ENCODE results near the gene TEKT5.
"Not testable (repeated sequence)": the region's sequence is repeated elsewhere in the genome, so short reads cannot be mapped to it uniquely, and the experiment has no call there.

The TEKT5 gene

DNA sequence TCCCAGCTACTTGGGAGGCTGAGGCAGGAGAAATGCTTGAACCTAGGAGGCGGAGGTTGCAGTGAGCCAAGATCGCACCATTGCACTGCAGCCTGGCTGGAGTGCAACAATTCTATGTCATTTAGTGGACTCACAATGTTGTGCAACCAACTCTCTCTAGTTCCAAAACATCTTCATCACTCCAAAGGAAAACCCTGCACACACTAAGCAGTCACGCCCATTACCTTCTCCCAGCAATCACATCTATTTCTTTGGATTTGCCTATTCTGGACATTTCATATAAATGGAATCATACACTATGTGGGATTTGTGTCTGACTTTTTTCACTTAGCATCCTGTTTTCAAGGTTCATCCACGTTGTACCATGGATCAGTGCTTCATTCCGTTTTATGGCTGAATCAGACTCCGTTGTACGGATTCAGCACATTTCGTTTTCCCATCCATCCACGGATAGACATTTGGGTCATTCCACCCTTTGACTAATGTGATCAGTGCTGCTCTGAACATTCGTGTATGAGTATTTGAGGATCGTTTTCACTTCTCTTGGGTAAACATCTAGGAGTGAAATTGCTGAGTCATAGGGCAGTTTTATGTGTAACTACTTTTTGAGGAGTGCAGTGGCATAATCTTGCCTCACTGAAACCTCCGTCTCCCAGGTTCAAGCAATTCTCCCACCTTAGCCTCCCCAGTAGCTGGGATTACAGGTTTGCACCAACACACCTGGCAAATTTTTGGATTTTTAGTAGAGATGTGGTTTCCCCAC, 69.0 kb downstream of the TEKT5 start:
- DNase-seq: no peak

DNA sequence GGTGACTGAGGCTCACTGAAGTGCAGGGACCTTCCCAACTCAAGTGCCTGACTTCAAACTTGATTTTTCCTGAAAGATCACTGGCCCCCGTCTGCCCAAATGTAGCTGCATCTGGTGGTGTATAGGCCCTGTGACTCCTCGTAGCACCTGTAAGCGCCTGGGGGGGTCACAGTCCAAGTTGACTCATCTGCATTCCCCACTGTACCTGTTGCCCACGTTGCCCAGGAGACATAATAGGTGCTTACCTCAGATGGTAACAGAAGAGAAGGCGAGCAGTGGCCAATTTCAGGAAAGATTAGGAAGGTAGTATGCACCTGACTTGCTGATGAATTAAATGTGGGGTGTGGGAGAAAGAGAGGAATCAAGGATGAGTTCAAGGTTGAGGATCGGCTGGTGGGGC, 70.2 kb downstream of the TEKT5 start:
- no peak for DNase-seq

GRCh38 chr16:10623059-10623458, 71.7 kb downstream of the TEKT5 start:
- no peak for DNase-seq

DNA sequence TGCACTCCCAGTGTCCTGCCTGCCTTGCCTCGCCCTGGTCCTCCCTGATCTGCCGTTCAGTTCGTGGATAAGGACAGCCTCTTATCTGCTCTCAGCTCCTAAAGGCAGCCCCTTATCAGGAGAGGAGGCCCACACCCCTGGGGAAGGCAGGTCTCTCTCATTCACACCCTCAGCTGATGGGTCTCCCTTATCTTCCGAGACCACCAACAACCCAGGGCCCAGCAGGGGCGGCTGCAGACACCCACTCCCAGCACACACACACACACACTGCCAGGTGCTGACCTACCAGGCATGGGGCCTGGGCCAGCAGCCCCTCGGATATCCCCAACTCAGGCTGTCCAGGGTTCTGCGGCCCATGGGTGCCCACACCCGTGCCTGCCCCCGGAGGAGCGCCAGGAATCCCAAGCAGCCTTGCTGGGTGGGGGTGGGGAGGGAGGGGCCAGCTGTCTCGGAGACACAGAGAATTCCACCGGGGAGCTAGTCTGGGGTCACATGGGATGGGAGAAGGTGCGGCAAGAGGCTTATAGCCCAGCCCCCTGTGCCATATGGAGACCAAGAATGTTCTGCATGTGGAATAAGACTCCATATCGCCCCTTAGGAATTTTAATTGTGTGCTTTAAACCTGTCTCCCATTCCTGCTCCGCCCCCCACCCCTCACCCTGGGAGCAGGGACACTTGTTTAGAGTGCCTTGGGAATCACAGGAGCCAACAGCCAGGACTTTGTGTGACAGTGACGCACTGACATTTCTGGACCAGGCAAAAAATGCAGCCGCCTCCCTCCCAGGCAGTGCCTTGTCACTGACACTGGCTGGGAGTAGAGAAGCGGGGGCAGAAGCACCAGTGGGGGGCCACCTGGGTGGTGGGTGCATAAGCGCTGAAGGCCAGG, 72.5 kb downstream of the TEKT5 start:
- DNase-seq: no peak

- not testable (repeated sequence) for DNase-seq
Measured at GRCh38 chr16:10621216-10621949, 73.3 kb downstream of the TEKT5 start.

DNA sequence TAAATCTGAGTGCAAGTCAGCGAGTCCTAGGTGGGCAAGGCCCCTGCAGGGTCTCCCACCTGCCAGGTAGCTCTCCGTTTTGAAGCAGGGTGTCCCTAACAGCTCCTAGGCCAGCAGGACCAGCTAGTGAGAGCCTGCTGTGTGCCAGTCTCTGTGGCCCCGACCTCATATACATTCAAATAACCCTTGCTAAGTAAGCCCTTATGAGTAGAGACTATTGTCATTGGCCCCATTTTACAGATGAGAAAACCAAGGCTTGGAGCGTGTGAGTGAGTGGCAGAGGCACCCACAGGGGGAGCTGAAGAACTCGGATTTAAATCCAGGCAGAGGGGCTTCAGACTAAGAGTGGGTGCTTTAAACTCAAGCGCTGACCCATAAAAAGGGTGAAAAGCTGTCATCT, 74.6 kb downstream of the TEKT5 start:
- no peak for DNase-seq

- no peak for DNase-seq
Measured at GRCh38 chr16:10619271-10619849, 75.4 kb downstream of the TEKT5 start.

- DNase-seq: no peak
Measured at GRCh38 chr16:10618710-10619209, 76.0 kb downstream of the TEKT5 start.

- DNase-seq: no peak
Measured at GRCh38 chr16:10617662-10618420, 76.9 kb downstream of the TEKT5 start.

DNA sequence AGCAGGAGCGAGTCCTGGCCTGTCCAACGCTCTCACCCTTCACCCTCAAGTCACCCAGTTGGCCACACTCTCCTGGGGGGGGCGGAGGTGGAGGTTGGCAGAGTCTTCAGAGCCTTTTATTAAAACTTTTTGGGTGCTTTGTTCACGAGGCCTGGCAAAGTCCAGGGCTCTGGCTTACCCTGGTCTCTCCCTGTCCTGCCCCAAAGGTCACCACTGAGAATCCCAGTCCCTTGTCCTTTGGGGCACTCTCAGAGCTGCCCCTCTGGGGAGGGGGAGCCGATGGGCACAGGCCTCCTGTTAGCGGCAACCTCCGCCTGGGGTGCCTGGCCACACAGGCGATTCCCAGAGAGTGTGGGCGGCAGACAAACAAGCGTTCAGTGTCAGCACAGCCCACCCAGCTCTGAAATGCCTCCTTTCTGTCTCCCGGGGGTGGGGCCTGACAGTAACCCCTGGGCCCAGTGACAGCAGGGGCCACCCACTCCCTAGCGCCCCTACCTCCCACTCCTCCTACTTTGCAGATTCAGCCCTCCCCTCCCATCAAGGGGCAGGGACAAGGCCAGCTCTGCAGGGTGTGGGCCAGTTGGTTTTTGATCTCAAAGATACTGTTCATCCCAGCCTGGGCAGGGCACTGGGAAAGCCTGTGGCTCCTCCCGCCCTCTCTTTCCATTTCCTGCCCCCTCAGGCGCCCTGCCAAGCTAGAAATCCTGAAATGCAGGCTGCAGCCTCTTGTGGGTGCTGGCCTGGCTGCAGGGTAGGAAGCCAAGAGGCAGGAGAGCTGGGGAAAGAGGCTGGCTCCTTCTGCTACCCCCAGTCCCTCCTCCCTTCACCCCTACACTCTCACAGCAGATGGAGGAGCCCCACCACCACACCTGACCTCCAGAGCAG, 77.7 kb downstream of the TEKT5 start:
- DNase-seq: no peak

DNA sequence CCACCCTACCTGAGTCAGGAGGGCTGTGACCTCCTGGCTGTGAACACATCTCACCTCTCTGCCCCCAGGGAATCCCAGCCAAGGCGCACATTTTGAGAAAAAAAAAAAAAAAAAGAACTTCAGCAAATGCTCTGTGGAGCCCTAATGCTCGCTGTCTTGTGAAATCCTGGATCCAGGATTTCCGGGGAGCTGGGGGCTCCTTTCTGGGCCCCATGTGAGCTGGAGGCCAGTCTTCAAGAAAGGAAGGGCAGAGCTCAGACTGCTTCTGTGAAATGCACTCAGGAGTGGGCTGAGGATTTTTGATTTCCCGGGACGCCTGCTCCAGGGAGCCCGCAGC, 78.3 kb downstream of the TEKT5 start:
- no peak for DNase-seq

DNA sequence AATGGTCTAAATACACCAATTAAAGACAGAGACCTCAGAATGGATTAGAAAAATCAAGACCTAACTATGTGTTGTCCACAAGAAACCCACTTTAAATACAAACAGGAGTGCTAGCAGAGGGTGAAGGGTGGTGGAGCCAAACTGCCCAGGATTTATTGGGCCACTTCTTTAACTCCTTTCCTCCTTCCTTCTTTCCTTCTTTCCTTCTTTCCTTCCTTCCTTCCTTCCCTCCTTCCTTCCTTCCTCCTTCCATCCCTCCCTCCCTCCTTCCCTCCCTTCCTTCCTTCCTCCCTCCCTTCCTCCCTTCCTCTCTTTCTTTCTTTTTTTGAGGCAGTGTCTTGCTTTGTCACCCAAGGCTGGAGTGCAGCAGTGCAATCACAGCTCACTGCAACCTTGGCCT, 80.0 kb downstream of the TEKT5 start:
- no peak for DNase-seq

GRCh38 chr16:10613785-10614485, 80.8 kb downstream of the TEKT5 start:
- no peak for DNase-seq

DNA sequence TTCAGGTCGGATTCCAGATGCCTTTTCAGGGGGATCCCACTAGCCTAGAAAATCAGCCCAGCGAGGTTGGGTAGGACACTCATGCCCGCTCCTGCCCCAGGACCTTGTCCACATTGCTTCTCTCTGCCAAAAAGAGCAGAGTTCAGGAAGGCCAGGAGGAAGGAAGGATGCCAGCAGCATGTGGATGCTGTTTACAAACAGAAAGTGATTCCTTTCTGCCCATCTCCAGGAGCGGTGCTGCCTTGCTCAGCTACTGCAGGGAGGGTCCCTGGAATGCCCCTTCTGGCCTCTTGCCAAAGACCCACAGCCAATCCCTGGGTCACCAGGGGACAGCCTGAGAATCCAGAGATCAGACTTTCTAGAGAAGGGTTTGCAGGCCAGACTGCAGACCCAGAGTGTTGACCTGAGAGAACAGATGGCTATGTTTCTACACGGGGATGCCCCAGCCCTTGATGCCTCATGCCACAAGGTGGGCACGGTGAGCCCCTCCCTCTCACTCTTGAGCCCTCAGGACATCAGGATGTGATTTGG, 82.0 kb downstream of the TEKT5 start:
- DNase-seq: no peak

- no peak for DNase-seq
Measured at GRCh38 chr16:10611825-10612342, 82.8 kb downstream of the TEKT5 start.

- DNase-seq: no peak
Measured at GRCh38 chr16:10610499-10611184, 84.1 kb downstream of the TEKT5 start.

GRCh38 chr16:10609402-10609774, 85.3 kb downstream of the TEKT5 start:
- DNase-seq: no peak

DNA sequence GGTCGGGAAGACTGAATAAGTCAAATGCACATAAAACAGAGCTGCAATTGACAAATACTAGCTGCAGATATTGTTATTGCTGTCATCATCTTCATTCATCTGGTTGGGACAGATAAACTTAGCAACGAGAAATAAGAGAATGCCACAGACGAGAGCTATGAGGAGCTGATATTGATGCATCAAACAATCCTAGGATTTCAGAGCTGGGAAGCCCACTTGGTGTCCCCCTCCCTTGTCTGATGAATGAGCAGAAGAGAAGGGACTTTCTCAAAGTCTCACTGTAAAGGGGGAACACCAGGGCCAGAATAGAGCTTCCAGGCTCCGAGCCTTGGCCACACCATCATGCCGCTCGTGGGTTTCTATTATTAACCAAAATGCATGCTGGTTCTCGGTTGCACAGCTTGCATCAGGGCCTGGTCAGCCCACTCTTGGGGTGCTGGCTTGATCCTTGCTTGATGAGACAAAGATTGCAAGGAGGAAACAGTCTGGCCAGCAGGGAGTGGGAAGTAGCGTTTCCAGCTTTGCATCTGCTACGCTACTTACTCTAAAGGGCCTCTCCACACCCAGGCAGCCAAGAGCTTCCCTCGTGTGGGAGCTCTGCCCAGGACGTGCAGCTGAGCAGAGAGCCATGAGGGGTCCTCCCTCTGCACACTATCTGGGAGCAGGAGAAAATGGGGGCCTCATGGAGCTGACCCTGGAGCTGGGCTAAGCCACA, 85.9 kb downstream of the TEKT5 start:
- no peak for DNase-seq

DNA sequence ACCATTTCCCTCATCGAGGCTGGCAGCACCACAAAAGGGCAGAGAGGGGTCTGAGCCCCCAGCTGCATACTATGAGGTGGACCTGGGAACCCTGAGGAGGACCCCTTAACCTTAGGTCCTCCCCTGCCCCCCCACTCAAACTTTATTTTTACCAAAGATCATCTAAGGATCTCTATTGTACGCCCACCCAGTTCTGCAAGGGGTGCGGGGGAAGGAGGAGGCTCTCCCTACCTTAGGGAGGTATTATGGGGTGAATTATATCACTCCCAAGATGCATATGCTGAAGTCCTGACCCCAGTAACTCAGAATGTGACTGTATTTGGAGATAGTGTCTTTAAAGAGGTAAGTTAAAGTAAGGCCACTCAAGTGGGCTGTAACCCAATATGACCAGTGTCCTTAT, 87.6 kb downstream of the TEKT5 start:
- no peak for DNase-seq
